Measurements from ENCODE around the gene NABP2. TPM values are rescaled to one million over a fixed set of nuclear protein-coding genes. Genes with fewer than 3 reads are reported as not detected.

NABP2 gene
- total RNA-seq, 4 donors from 2014 or later = 17.2 to 31.0 (median 21.6) TPM

- Histone ChIP-seq H3K27me3 (no peaks in the 10 kb centered on the region), H3K4me3 (no peak overlapping the region), H3K27ac (no peak overlapping the region), H3K9me3 (no peaks in the 10 kb centered on the region), H3K36me3 (peaks cover 0 to 32% (median 7%) of the 10 kb centered on the region in 3 donors), H3K4me1 (no peaks in the 10 kb centered on the region)
- no peak for DNase-seq
- intact Hi-C loops (cut with DNase I) = no loop called here
- TF ChIP-seq POLR2A (IDR thresholded peaks at IDR 0.05) (no peak), CTCF (IDR thresholded peaks at IDR 0.05) (no peak)
- WGBS, 2 donors = 100% methylated on average over 1 of the region's 11 CpGs; no CpG with 5 or more reads in 1 of the 2 donors
Observed at GRCh38 chr12:56231184-56231582, 7.0 kb downstream of the NABP2 start.

GRCh38 chr12:56234746-56235436 lies 10.7 kb downstream of the NABP2 start:
- no peak for DNase-seq
- WGBS, 2 donors = 72 to 77% methylated on average over 16 of the region's 16 CpGs
- peaks cover 0 to 34% (median 0%) of the 10 kb centered on the region in 3 donors for H3K36me3 ChIP-seq
- H3K27me3 ChIP-seq = no peaks in the 10 kb centered on the region
- no peaks in the 10 kb centered on the region for H3K4me1 ChIP-seq
- TF ChIP-seq POLR2A (IDR thresholded peaks at IDR 0.05) = no peak
- TF ChIP-seq CTCF (IDR thresholded peaks at IDR 0.05) = no peak
- H3K27ac ChIP-seq = no peak overlapping the region
- intact Hi-C loops (cut with DNase I) = no loop called here
- H3K9me3 ChIP-seq = no peaks in the 10 kb centered on the region
- H3K4me3 ChIP-seq = no peak overlapping the region

- intact Hi-C loops (cut with DNase I) = no loop called here
- no peak overlapping the region for H3K4me3 ChIP-seq
- H3K27me3 ChIP-seq = no peaks in the 10 kb centered on the region
- TF ChIP-seq CTCF (IDR thresholded peaks at IDR 0.05) (no peak), POLR2A (IDR thresholded peaks at IDR 0.05) (no peak)
- H3K4me1 ChIP-seq = no peaks in the 10 kb centered on the region
- H3K27ac ChIP-seq = no peak overlapping the region
- H3K36me3 ChIP-seq = peaks cover 0 to 46% (median 0%) of the 10 kb centered on the region in 3 donors
- H3K9me3 ChIP-seq = no peaks in the 10 kb centered on the region
- 83 to 100% methylated on average over 1 to 5 of the region's 6 CpGs for WGBS, 2 donors
- DNase-seq = no peak
Observed at GRCh38 chr12:56236091-56236490, 11.9 kb downstream of the NABP2 start.

GRCh38 chr12:56236985-56237384 lies 12.8 kb downstream of the NABP2 start:
- Histone ChIP-seq H3K27ac (no peak overlapping the region), H3K4me3 (no peak overlapping the region), H3K4me1 (no peaks in the 10 kb centered on the region), H3K27me3 (no peaks in the 10 kb centered on the region), H3K36me3 (peaks cover 0 to 55% (median 8%) of the 10 kb centered on the region in 3 donors), H3K9me3 (no peaks in the 10 kb centered on the region)
- intact Hi-C loops (cut with DNase I) = no loop called here
- 44% methylated on average over 1 of the region's 5 CpGs; no CpG with 5 or more reads in 1 of the 2 donors for WGBS, 2 donors
- no peak for TF ChIP-seq CTCF (IDR thresholded peaks at IDR 0.05)
- no peak for TF ChIP-seq POLR2A (IDR thresholded peaks at IDR 0.05)
- DNase-seq = no peak

- no peaks in the 10 kb centered on the region for H3K9me3 ChIP-seq
- H3K4me1 ChIP-seq = no peaks in the 10 kb centered on the region
- 69 to 74% methylated on average over 2 to 3 of the region's 11 CpGs for WGBS, 2 donors
- intact Hi-C loops (cut with DNase I) = no loop called here
- H3K36me3 ChIP-seq = peaks cover 2 to 61% (median 11%) of the 10 kb centered on the region in 3 donors
- no peak for DNase-seq
- no peak overlapping the region for H3K27ac ChIP-seq
- TF ChIP-seq CTCF (IDR thresholded peaks at IDR 0.05) (no peak), POLR2A (IDR thresholded peaks at IDR 0.05) (no peak)
- H3K27me3 ChIP-seq = no peaks in the 10 kb centered on the region
- no peak overlapping the region for H3K4me3 ChIP-seq
Observed at GRCh38 chr12:56237552-56237951, 13.4 kb downstream of the NABP2 start.

Data from esophagus squamous epithelium (tissue), 5 donors.